VCaP (cell line): ENCODE measurements around the gene HOXD13.

Experiments
- H3K27ac ChIP-seq: fragments of 450-650 bp; 2 replicates; pipeline ENCODE4 v1.5.1; 2017
- TF ChIP-seq, protein P1 (sequence below): fragments of 450-650 bp; conservative IDR thresholded peaks from 2 replicates; pipeline ENCODE4 v1.5.1; 2017; ENCODE audit warnings: mild to moderate bottlenecking, moderate library complexity

Gene HOXD13

DNA sequence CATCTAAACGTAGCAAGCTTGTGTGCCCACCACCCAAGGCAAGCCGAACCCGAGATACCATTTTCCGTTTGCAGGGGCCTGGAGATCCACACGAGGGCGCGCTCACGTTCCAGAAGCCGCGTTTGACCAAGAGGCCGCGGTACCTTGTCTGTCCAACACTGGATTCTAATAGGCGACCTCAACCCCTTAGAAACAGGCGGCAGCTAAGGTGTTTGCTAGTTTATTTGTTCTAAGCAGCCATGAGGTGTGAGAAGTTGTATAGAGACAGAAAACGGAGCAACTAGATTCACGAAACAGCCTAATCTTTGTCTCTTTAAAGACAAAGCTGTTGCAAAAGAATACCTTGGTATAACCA lies 18.8 kb downstream of the HOXD13 start:
- no peak overlapping the region for H3K27ac ChIP-seq

DNA sequence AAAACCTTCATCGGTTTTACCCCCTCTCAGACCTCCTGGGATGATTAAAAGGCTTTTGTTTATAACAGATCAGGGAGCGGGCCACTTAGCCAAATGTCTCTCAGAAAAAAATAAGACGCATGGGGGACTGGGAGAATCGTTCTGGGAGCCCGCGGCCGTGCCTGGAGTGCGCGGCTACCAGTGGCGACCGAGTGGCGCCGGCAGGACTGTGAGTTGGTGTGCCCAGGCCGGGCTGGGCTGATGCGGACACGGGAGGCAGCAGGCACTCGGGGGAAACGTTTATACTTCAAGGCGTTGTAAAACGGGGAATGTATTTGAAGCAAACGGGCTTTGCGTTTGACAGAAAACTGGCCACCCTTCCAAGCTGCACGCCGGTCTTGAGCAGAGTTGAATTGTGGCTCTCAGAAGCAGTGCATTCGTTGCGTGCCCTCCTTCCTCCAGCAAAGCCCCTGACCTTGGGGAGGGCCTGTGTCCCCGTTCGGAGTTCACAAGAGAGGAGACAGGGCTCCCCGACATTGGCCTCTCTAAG lies 19.4 kb downstream of the HOXD13 start:
- H3K27ac ChIP-seq = no peak overlapping the region
- TF ChIP-seq, protein P1, sequence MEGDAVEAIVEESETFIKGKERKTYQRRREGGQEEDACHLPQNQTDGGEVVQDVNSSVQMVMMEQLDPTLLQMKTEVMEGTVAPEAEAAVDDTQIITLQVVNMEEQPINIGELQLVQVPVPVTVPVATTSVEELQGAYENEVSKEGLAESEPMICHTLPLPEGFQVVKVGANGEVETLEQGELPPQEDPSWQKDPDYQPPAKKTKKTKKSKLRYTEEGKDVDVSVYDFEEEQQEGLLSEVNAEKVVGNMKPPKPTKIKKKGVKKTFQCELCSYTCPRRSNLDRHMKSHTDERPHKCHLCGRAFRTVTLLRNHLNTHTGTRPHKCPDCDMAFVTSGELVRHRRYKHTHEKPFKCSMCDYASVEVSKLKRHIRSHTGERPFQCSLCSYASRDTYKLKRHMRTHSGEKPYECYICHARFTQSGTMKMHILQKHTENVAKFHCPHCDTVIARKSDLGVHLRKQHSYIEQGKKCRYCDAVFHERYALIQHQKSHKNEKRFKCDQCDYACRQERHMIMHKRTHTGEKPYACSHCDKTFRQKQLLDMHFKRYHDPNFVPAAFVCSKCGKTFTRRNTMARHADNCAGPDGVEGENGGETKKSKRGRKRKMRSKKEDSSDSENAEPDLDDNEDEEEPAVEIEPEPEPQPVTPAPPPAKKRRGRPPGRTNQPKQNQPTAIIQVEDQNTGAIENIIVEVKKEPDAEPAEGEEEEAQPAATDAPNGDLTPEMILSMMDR = no peak

More for the DNA sequence above, 18.8 kb downstream of the HOXD13 start:
- TF ChIP-seq, protein P1 = peak; percentile 94

DNA sequence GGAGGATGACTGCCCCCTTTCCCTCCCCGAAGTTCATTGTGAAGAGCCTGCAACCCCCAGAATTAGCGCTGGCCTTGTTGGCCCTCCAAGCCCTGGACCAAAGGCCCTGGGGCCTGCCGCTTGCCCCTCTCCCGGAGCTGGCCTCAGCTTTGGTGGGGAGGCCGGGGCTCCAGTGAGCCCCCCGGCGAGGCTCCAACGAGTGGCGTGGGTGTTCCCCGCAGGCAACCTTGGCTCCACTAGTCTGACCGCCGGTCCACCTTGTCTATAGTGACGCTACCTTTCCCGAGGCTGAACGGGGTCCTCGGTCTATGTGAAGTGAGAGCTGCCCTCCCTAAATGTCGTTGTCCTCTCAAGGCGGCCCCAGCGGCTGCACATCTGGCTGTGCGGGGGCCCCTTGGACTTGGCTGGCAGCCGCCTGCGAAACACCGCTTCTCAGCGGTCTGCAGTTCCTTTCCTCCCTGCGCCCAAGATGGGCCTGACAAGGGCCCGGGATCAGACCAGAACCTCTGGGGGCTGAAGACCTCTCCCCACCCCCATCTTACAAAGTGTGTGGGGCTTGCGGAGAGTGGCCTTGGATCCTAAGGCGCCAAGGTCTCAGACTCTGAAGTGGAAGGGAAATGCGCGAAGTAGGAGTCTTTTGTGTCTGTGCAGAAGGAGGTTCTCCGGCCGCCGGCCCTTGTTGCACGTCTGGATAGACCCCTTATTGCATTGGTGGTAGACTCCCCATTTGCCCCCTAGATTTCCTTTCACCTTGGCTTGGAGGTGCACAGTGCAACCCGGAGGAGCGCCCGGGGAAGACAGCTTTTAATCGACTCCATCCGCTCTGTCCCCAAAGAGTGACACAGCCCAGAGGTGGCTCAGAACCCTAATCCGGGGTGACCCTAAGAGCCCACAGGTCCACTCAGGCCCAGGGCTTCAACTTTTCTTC lies 20.1 kb downstream of the HOXD13 start:
- no peak overlapping the region for H3K27ac ChIP-seq
- TF ChIP-seq, protein P1 = no peak

DNA sequence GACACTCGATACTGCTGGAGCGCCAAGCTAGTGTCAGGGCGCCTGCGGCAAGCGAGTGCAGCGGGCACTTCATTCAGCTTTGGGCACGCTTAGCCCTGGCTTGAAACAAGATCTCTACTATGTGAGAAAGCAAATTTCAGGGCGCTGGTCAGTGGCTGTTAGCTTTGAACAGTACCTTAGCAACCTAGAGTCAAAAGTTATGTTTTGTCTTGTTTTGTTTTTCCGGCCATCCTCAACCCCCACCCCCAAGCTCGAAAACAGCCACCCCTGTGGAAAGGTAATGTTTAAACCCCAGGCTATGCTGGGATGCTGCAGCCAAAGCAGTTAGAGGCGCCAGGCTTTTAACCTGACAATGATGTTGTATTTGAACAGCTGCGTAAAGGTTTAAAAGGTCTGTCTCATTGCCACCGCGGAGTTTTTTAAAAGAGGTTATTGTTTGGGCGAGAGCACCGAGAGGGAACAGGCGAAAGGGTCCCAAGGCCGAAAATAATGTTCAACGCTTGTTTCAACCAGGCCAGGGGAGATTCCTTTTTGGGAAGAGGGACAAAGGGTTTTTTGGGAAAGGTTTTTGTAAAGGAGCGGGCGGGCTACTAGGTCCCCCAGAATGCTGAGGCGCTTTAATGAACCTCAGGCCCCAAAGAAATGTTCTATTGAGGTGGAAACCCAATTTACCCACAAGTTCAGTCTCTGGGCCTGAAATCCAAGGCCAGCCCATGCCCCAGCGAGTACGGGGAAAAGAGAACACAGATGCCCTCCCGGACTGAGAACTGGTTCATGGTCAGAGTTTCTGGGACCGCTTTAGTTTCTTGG lies 21.8 kb downstream of the HOXD13 start:
- TF ChIP-seq, protein P1 = no peak
- no peak overlapping the region for H3K27ac ChIP-seq

DNA sequence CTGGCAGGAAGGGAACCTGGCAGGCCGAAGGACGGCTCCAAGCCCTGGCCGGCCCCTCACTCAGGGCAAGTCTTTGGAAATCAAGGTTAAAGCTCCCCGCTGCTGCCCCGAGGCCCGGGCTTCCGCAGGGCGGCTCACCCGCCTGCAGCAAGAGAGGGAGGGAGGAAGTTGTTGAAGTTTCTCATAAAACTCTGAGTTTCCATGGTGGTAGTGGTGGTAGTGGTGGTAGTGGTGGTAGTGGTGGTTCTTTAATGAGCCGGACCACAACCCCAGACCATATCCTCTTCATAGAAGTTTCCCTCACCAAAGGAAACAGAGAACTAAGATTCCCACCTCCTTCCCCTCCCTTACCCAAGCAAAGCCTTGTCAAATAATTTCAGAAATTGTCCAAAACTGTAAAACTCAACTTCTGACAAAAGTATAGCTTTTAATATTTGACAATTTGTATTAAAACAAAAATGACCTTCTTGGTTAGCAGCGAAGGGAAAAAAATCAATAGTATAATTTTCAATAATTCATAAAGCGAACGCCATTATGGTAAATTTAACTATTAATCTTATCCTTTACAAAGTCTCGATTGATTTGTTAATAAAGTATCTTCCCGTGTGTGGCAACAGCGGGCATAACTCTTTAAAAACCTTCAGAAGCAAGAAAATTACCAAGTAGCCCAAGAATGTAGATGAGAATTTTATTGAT lies 22.6 kb downstream of the HOXD13 start:
- H3K27ac ChIP-seq = no peak overlapping the region

DNA sequence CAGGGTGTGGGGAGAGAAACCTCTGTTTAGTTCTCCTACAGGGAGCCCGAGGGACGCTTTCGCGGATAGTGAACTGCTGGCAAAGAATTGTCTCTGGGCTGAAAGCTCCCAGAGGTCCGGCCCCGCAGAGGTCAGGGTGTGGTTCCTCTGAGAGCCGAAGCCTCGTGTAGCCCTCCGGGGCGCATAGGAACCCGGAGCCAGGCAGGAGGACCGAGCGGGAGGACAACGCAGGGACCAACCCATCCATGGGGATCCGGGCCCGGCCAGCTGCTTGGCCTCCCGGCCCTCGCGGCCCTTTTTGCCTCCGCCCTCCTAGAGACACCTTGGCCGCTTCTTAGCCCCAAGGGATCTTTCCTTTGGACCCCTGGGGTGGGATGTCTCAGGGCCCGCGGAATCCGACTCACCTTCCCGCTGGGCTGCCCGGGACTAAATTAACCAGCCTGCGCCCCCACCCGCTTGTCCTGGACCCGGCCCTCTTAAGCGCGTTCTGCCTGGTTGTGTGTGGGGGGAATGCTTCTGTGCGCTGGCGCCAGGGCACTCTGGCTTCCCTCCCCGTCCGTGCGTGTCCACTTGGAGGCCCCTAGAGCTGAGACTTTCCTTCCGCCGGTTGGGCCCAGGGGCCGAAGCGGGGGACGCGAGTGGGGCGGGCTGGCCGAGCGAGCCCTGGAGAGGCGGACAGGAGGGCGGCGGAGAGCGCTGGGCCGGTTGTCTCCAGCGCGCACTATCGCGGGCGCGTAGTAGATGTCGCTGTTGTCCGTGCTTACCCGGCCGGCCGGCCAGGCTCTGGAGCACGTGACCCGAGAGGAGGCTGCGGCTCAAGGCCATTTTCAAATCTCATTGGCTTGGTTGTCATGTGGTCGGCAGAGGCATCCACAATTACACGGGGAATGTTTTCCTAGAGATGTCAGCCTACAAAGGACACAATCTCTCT lies 23.6 kb downstream of the HOXD13 start, which contains the start of gene HOXD10:
HOXD10 (plus strand) TSS at position 896 of the 931 bp plus-strand sequence. CDS start 56 bp downstream, outside the sequence.
- H3K27ac ChIP-seq = no peak within 1 kb of the TSS
- TF ChIP-seq, protein P1 = no peak

More for the DNA sequence above, 22.6 kb downstream of the HOXD13 start:
- TF ChIP-seq, protein P1 = no peak
